K562 (cell line): ENCODE data around the gene PRSS21. TPM values are rescaled to one million over a fixed set of nuclear protein-coding genes. Genes with fewer than 3 reads are reported as not detected.

ENCODE experiments used
- ATAC-seq: fragments of 200-7000 bp; cut with Tn5 transposase; 3 replicates; pipeline ENCODE4 v1.9.1; 2020; ENCODE audit warnings: moderate library complexity
- Bru-seq: library from RNA; stranded (reverse); fragments of 400-500 nt; gene quantifications from one replicate; lab custom pipeline; 2021; lab: Mats Ljungman, UMichigan
- BruChase-seq, 2 experiments: library from RNA; stranded (reverse); fragments of 400-500 nt; gene quantifications; one replicate each; lab custom pipeline; 2021; lab: Mats Ljungman, UMichigan
- BruUV-seq: library from RNA; stranded (reverse); fragments of 400-500 nt; replicated peaks from 2 replicates; lab custom pipeline; 2021; lab: Mats Ljungman, UMichigan
- CTCF ChIA-PET: fragments of 300-600 bp; formaldehyde crosslinking; extraction: SDS; loops from one replicate; lab custom pipeline; 2021; ENCODE audit warnings: low intra/inter-chr PET ratio; lab: Yijun Ruan, JAX
- POLR2A ChIA-PET: fragments of 300-600, 350-650 bp; sonication (Branson Sonifier 250); formaldehyde crosslinking; extraction: SDS; loops from one replicate; lab custom pipeline; 2021; ENCODE audit warnings: antibody characterized with exemption, inconsistent platforms; lab: Yijun Ruan, JAX
- DNase-seq, 4 experiments: peaks; one replicate each; pipeline versions ENCODE4 v3.0.0 to v3.0.0-alpha.2; 2011 to 2018; ENCODE audit warnings: low spot score in 3 of 4, mixed read lengths in 3 of 4; ENCODE audit errors: extremely low read depth in 1 of 4
- FAIRE-seq: peaks from 2 replicates; lab custom pipeline; 2011; peaks lifted over from hg19 to GRCh38; lab: Jason Lieb, UNC
- H2AFZ ChIP-seq: 2 replicates; pipeline ENCODE4 v1.6.0; 2011; ENCODE audit warnings: low read depth, low read length, control low read depth, inconsistent platforms
- H3K27ac ChIP-seq: fragments of 200-600 bp; 3 replicates; pipeline ENCODE4 v1.8.0; 2011; ENCODE audit warnings: low read depth, mild to moderate bottlenecking, control low read depth, inconsistent platforms, low read length, moderate library complexity, mixed read lengths; ENCODE audit errors: extremely low read depth
- H3K27me3 ChIP-seq, 2 experiments: fragments of 300-600 bp in 1 of 2; 2 replicates in 1 of 2; 3 replicates in 1 of 2; pipeline versions ENCODE4 v1.6.0 to v1.8.0; 2011; ENCODE audit warnings: inconsistent platforms in 2 of 2, low read length in 2 of 2, mild to moderate bottlenecking in 1 of 2, mixed read lengths in 1 of 2, moderate library complexity in 1 of 2; ENCODE audit not compliant: control insufficient read depth in 2 of 2, insufficient read depth in 2 of 2
- H3K36me3 ChIP-seq: fragments of 300-600 bp; 3 replicates; pipeline ENCODE4 v1.8.0; 2011; ENCODE audit warnings: mild to moderate bottlenecking, low read length, inconsistent platforms; ENCODE audit not compliant: control insufficient read depth, insufficient read depth
- H3K4me1 ChIP-seq, 2 experiments: fragments of 200-600 bp in 1 of 2; replicated peaks in 1 of 2; 2 replicates in 1 of 2; 3 replicates in 1 of 2; pipeline versions ENCODE4 v1.5.1 to v1.8.0; 2011; ENCODE audit warnings: inconsistent platforms in 2 of 2, low read length in 2 of 2, mild to moderate bottlenecking in 1 of 2, mixed read lengths in 1 of 2, moderate library complexity in 1 of 2; ENCODE audit not compliant: control insufficient read depth in 2 of 2, insufficient read depth in 2 of 2
- H3K4me2 ChIP-seq: 2 replicates; pipeline ENCODE4 v1.6.1; 2011; ENCODE audit warnings: low read length, control low read depth, inconsistent platforms, mixed read lengths; ENCODE audit not compliant: insufficient read depth
- H3K4me3 ChIP-seq: fragments of 200-600 bp; sonication (generic), shearing (Covaris generic); 2 replicates; pipeline ENCODE4 v1.5.1; 2016; ENCODE audit warnings: control low read depth, inconsistent platforms
- H3K79me2 ChIP-seq: fragments of 200-600 bp; 3 replicates; pipeline ENCODE4 v1.8.0; 2011; ENCODE audit warnings: low read length, inconsistent platforms; ENCODE audit not compliant: control insufficient read depth, insufficient read depth
- H3K9ac ChIP-seq, 2 experiments: 2 replicates each; pipeline versions ENCODE4 v1.6.0 to v1.6.1; 2011; ENCODE audit warnings: low read depth in 2 of 2, low read length in 2 of 2, control low read depth in 1 of 2, inconsistent platforms in 1 of 2, mild to moderate bottlenecking in 1 of 2, mixed read lengths in 1 of 2; ENCODE audit not compliant: insufficient read depth in 1 of 2
- H3K9me1 ChIP-seq: one replicate; pipeline ENCODE4 v1.6.0; 2011; ENCODE audit warnings: inconsistent platforms, mild to moderate bottlenecking, low read length, moderate library complexity; ENCODE audit not compliant: control insufficient read depth, insufficient read depth
- H3K9me3 ChIP-seq: replicated peaks from 2 replicates; pipeline ENCODE4 v1.5.1; 2011; ENCODE audit warnings: low read depth, low read length, inconsistent platforms; ENCODE audit not compliant: control insufficient read depth, insufficient read depth
- H4K20me1 ChIP-seq: replicated peaks from 2 replicates; pipeline ENCODE4 v1.6.1; 2011; ENCODE audit warnings: low read length, inconsistent platforms, mixed read lengths; ENCODE audit not compliant: control insufficient read depth, insufficient read depth
- CSDE1 ChIP-seq, 2 experiments: fragments of 450-650 bp; IDR thresholded peaks; 2 replicates each; pipeline ENCODE4 v1.6.1; 2016; ENCODE audit warnings: mild to moderate bottlenecking in 1 of 2
- FOXJ2 ChIP-seq: fragments of 200-800 bp; sonication (Bioruptor generic); IDR thresholded peaks from 2 replicates; pipeline ENCODE4 v1.6.1; 2016; ENCODE audit warnings: missing genetic modification characterization, missing compliant biosample characterization
- KDM5B ChIP-seq: fragments of 200-600 bp; sonication (generic); IDR thresholded peaks from 2 replicates; pipeline ENCODE4 v1.6.1; 2012; ENCODE audit warnings: low read depth, mild to moderate bottlenecking, moderate library complexity, low read length, control low read depth, inconsistent platforms; ENCODE audit not compliant: insufficient replicate concordance
- MTA3 ChIP-seq: fragments of 450-650 bp; formaldehyde crosslinking; IDR thresholded peaks from 2 replicates; pipeline ENCODE4 v1.6.1; 2017; ENCODE audit warnings: mild to moderate bottlenecking, borderline replicate concordance
- NFXL1 ChIP-seq: fragments of 450-650 bp; formaldehyde crosslinking; IDR thresholded peaks from 2 replicates; pipeline ENCODE4 v1.4.0; 2021; ENCODE audit warnings: mild to moderate bottlenecking
- PHF21A ChIP-seq: fragments of 450-650 bp; IDR thresholded peaks from 2 replicates; pipeline ENCODE4 v1.6.1; 2017; ENCODE audit warnings: low read depth, borderline replicate concordance
- POLR2AphosphoS5 ChIP-seq: IDR thresholded peaks from 2 replicates; pipeline ENCODE4 v1.6.1; 2011; ENCODE audit warnings: mild to moderate bottlenecking, low read depth, low read length, moderate library complexity; ENCODE audit not compliant: control insufficient read depth, insufficient read depth
- ZNF184 ChIP-seq: sonication (generic); formaldehyde crosslinking; IDR thresholded peaks from 2 replicates; pipeline ENCODE4 v1.5.0; 2020; ENCODE audit warnings: missing genetic modification reagents
- WGBS: fragments of 100-300 bp; shearing (Covaris generic); methylation state at CpG from one replicate; pipeline ENCODE4 v1.1.6; 2016; ENCODE audit warnings: low coverage, mixed read lengths; ENCODE audit not compliant: insufficient coverage; ENCODE audit errors: missing lambda C conversion rate; 5-methylcytosine and 5-hydroxymethylcytosine counted together
- in situ Hi-C: fragments of 300-500 bp; cut with MboI; formaldehyde crosslinking; loops from 4 replicates; pipeline ENCODE4 v1.15.0; 2018; ENCODE audit warnings: inconsistent platforms, mixed read lengths
- intact Hi-C: fragments of 100-400 bp; cut with micrococcal nuclease; formaldehyde crosslinking; loops from 2 replicates; pipeline ENCODE4 v1.14.2; 2022
- long read RNA-seq, 3 experiments: library from polyadenylated mRNA in 2 of 3; library from RNA in 1 of 3; unstranded in 2 of 3; stranded (forward) in 1 of 3; transcript quantifications; one replicate each; pipeline ENCODE4 v2.0.0, GENCODE V29; 2019 to 2022
- polyA minus RNA-seq, 3 experiments: library from RNA; depleted of rRNA, polyadenylated mRNA; stranded (reverse); fragments of >200 nt; gene quantifications; 2 replicates each; pipeline ENCODE4 v1.2.3, GENCODE V29; 2011
- polyA plus RNA-seq, 8 experiments: library from polyadenylated mRNA; depleted of rRNA in 4 of 8; stranded (reverse) in 5 of 8; unstranded in 3 of 8; fragments of >200 nt; fragmentation: Nextera tagmentation in 2 of 8; fragmentation: Illumina TruSeq in 1 of 8; extraction: Ambion mirVana in 2 of 8; extraction: Trizol in 1 of 8; gene quantifications; 2 replicates each; pipeline versions ENCODE4 v1.2.1 to v1.2.3, GENCODE V29; 2011 to 2014; ENCODE audit warnings: inconsistent platforms in 1 of 8, missing spikeins in 1 of 8
- total RNA-seq, 7 experiments: library from RNA; depleted of rRNA in 6 of 7; stranded (reverse); fragments of >200 nt in 6 of 7; fragmentation: Illumina TruSeq in 2 of 7; extraction: Trizol in 2 of 7; gene quantifications; 2 replicates each; pipeline versions ENCODE4 v1.2.1 to v1.2.3, GENCODE V29; 2011 to 2021; ENCODE audit warnings: low replicate concordance in 1 of 7
- TF ChIP-seq, protein P1 (sequence below): IDR thresholded peaks from 2 replicates; pipeline ENCODE4 v1.6.1; 2011; ENCODE audit warnings: borderline replicate concordance, low read depth, mild to moderate bottlenecking, moderate library complexity, low read length; ENCODE audit not compliant: insufficient read depth, poor library complexity, severe bottlenecking
- TF ChIP-seq, protein P2 (sequence below): fragments of 450-650 bp; formaldehyde crosslinking; IDR thresholded peaks from 2 replicates; pipeline ENCODE4 v1.4.0; 2020; ENCODE audit warnings: mild to moderate bottlenecking, moderate library complexity

PRSS21 gene, protein sequence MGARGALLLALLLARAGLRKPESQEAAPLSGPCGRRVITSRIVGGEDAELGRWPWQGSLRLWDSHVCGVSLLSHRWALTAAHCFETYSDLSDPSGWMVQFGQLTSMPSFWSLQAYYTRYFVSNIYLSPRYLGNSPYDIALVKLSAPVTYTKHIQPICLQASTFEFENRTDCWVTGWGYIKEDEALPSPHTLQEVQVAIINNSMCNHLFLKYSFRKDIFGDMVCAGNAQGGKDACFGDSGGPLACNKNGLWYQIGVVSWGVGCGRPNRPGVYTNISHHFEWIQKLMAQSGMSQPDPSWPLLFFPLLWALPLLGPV
- 205 and 513 TPM in 2 replicates for total RNA-seq (2011; cell fraction: chromatin; rRNA removed; ENCODE audit: low replicate concordance)
- total RNA-seq (2011; cell fraction: nucleolus; rRNA removed) = 438 and 448 TPM in 2 replicates
- 292 and 307 TPM in 2 replicates for total RNA-seq (2011; cell fraction: nucleoplasm; rRNA removed)
- total RNA-seq (2014; rRNA removed) (61.3 and 77.8 TPM in 2 replicates), total RNA-seq (2014; rRNA removed; fragmentation: Illumina TruSeq; extraction: Trizol) (41.5 and 43.6 TPM in 2 replicates), total RNA-seq (2015; rRNA removed; fragmentation: Illumina TruSeq; extraction: Trizol) (41.7 and 43.7 TPM in 2 replicates), total RNA-seq (2021) (113 and 121 TPM in 2 replicates), polyA plus RNA-seq (2011; rRNA removed) (112 and 157 TPM in 2 replicates), polyA plus RNA-seq (2014; fragmentation: Illumina TruSeq; extraction: Trizol) (76.1 and 104 TPM in 2 replicates), polyA plus RNA-seq (2014; fragmentation: Nextera tagmentation; extraction: Ambion mirVana) (10 to 100 TPM; 12.1 to 21.0 TPM), polyA plus RNA-seq (2014; rRNA removed) (106 and 107 TPM in 2 replicates), polyA minus RNA-seq (2011; rRNA and poly(A)+ RNA removed) (23.0 and 37.7 TPM in 2 replicates), Bru-seq, nascent RNA (percentile 86 among the genes with signal in this experiment), BruChase-seq, experiment 1, labeled RNA remaining after a 2-hour chase (percentile 73 among the genes with signal in this experiment), BruChase-seq, experiment 2, labeled RNA remaining after a 6-hour chase (percentile 78 among the genes with signal in this experiment)
- polyA plus RNA-seq (2011; cell fraction: cytosol; rRNA removed) = 149 and 221 TPM in 2 replicates
- polyA plus RNA-seq (2011; cell fraction: nucleus; rRNA removed) = 780 and 951 TPM in 2 replicates
- 109 and 148 TPM in 2 replicates for polyA plus RNA-seq (2012)
- 26.8 and 31.8 TPM in 2 replicates for polyA minus RNA-seq (2011; cell fraction: cytosol; rRNA and poly(A)+ RNA removed)
- 53.4 and 78.8 TPM in 2 replicates for polyA minus RNA-seq (2011; cell fraction: nucleus; rRNA and poly(A)+ RNA removed)
- long read RNA-seq, experiment 1, transcript PRSS21-201 (6 exons, 1,101 nt) = major isoform, 34 of 252 reads
- long read RNA-seq, experiment 1, transcript PRSS21-202 (6 exons, 1,106 nt) = minor isoform, 5 of 252 reads
- long read RNA-seq, experiment 1, partial matches to known transcripts = 88 of 252 reads
- long read RNA-seq, experiment 1, other reads (novel, unspliced or antisense) = 121 of 252 reads
- long read RNA-seq, experiment 2, transcript PRSS21-201 (6 exons, 1,101 nt) = major isoform, 12 of 109 reads
- long read RNA-seq, experiment 2, partial matches to known transcripts = 42 of 109 reads
- long read RNA-seq, experiment 2, other reads (novel, unspliced or antisense) = 50 of 109 reads
- long read RNA-seq, experiment 3, transcript PRSS21-201 (6 exons, 1,101 nt) = major isoform, 16 of 78 reads
- long read RNA-seq, experiment 3, partial matches to known transcripts = 39 of 78 reads
- long read RNA-seq, experiment 3, other reads (novel, unspliced or antisense) = 14 of 78 reads

DNA sequence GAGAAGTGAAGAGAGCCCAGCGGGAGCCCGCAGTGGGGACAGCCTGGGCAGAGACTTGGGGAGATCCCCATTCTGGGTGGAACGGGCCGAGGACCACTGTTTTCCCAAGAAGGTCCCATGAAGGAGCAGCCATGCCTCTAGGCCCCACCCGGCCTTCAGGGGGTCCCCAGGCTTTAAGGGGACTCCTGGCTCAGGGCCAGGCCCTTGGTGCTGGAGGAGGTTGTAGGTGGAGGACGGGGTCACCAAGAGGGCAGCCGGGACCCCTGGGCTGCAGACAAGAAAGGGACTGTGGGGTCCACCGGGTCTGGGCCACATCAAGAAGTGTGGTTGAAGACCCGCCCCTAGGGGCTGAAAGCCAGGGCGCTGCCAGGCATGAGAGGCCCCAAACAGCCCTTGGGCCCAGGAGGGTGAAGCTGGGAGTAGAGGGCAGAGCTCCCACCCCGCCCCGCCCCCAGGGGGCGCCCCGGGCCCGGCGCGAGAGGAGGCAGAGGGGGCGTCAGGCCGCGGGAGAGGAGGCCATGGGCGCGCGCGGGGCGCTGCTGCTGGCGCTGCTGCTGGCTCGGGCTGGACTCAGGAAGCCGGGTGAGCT is at the start of gene PRSS21:
PRSS21 (plus strand) TSS at position 487 of the 589 bp plus-strand sequence; CDS start at position 519, 32 bp downstream.
- Histone ChIP-seq H3K36me3 (peaks cover 32% of the 10 kb centered on the region; the same call in 2 of the 3 replicates), H3K9me1 (no peaks in the 10 kb centered on the region), H3K79me2 (peaks cover 28% of the 10 kb centered on the region), H3K4me3 (peak within 1 kb of the TSS; percentile 82), H2AFZ (peak within 1 kb of the TSS; percentile 97), H3K4me1 (peaks cover 13 to 62% of the 10 kb centered on the region in 2 experiments; a peak in 4 of 5 replicates), H3K9me3 (no peaks in the 10 kb centered on the region), H4K20me1 (no peaks in the 10 kb centered on the region), H3K9ac (peak within 1 kb of the TSS; percentile 90 to 99), H3K4me2 (peak within 1 kb of the TSS; percentile 90), H3K27ac (peak within 1 kb of the TSS; percentile 89), H3K27me3 (no peaks in the 10 kb centered on the region)
- ATAC-seq (peak; percentile 90), DNase-seq (peak in 1 of 4 experiments; percentile 90), FAIRE-seq (no peak)
- intact Hi-C loops (loop anchor here (5.0 kb wide), 1 partner anchor 40 kb away; the partner anchor contains the start of gene ELOB), in situ Hi-C loops (no loop called here)
- POLR2A ChIA-PET = interaction anchor here (0.8 to 1.9 kb wide), 3 partner anchors 16 to 52 kb away, joined by 3 to 4 read pairs (median 3); no protein-coding TSS in a partner anchor
- WGBS = 35% methylated on average over 12 of the region's 28 CpGs
- no TSS peak for BruUV-seq
- CTCF ChIA-PET = interaction anchor here (0.6 kb wide), 1 partner anchor 314 kb away, joined by 3 read pairs; no protein-coding TSS in a partner anchor
- TF ChIP-seq, protein P1, sequence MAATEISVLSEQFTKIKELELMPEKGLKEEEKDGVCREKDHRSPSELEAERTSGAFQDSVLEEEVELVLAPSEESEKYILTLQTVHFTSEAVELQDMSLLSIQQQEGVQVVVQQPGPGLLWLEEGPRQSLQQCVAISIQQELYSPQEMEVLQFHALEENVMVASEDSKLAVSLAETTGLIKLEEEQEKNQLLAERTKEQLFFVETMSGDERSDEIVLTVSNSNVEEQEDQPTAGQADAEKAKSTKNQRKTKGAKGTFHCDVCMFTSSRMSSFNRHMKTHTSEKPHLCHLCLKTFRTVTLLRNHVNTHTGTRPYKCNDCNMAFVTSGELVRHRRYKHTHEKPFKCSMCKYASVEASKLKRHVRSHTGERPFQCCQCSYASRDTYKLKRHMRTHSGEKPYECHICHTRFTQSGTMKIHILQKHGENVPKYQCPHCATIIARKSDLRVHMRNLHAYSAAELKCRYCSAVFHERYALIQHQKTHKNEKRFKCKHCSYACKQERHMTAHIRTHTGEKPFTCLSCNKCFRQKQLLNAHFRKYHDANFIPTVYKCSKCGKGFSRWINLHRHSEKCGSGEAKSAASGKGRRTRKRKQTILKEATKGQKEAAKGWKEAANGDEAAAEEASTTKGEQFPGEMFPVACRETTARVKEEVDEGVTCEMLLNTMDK = peak; percentile 97
- TF ChIP-seq CSDE1 (IDR thresholded peaks at IDR 0.05) (no peak), PHF21A (no peak), MTA3 (peak; percentile 21; the same call in 1 of the 2 replicates), NFXL1 (CRISPR knock-in tag) (no peak), POLR2AphosphoS5 (0 out of 2 replicates have a peak, but pooled peaks have one; percentile 42), ZNF184 (CRISPR knock-in tag) (no peak), KDM5B (peak; percentile 25), FOXJ2 (tag) (no peak)
- TF ChIP-seq, protein P2, sequence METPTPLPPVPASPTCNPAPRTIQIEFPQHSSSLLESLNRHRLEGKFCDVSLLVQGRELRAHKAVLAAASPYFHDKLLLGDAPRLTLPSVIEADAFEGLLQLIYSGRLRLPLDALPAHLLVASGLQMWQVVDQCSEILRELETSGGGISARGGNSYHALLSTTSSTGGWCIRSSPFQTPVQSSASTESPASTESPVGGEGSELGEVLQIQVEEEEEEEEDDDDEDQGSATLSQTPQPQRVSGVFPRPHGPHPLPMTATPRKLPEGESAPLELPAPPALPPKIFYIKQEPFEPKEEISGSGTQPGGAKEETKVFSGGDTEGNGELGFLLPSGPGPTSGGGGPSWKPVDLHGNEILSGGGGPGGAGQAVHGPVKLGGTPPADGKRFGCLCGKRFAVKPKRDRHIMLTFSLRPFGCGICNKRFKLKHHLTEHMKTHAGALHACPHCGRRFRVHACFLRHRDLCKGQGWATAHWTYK (CRISPR knock-in tag) = no peak
